ENCODE results near the gene KCNJ6. TPM values are rescaled to one million over a fixed set of nuclear protein-coding genes. Genes with fewer than 3 reads are reported as not detected.
"Not testable (repeated sequence)": the region's sequence is repeated elsewhere in the genome, so short reads cannot be mapped to it uniquely, and the experiment has no call there.

Gene KCNJ6
- total RNA-seq, 1 donor from 2014 or later = not detected

DNA sequence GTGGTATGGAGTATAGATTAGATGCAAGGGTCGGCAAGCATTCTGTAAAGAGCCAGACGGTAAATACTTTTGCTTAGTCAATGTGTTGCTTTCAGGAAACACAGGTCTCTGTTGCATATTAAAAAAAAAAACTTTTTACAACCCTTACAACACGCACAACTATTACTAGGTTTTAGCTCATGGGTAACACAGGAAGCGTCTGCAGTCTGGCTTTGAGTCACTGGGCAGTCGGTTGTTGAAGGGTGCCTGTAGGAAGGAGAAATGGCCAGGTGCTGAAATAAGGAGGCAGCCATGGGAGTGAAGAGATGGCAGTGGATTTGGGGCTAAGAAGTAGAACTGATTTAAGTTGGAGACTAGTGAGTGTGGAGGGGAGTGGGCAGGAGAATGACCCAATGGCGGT lies 192.1 kb downstream of the KCNJ6 start:
- no peak for DNase-seq (ENCODE audit: extremely low spot score in 2 of 2)
- Histone ChIP-seq H3K4me1 (no peaks in the 10 kb centered on the region), H3K9me3 (no peaks in the 10 kb centered on the region), H3K36me3 (no peaks in the 10 kb centered on the region), H3K4me3 (no peak overlapping the region), H3K27ac (no peak overlapping the region), H3K27me3 (no peaks in the 10 kb centered on the region)
- no peak for TF ChIP-seq POLR2A (IDR thresholded peaks at IDR 0.05)
- intact Hi-C loops (cut with DNase I) = no loop called here

DNA sequence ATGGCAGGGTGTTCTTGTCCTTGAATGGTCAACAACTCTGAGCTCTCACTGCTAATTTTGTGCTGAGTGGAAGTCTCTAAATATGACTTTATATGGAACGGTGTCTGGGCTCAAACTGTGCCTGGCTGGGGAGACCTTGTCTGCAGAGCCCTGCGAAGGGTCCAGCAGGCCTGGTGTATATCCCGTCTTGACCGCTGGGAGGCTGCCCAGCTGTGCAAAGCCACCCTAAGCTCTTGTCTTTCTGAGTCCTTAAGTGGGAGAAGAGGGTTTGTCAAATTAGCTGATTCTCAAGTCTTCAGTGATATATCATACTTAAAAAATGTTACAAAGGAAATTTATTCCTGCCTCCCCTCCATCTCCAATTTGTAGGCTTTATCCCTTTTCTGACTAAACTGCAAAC lies 198.7 kb downstream of the KCNJ6 start:
- Histone ChIP-seq H3K9me3 (no peaks in the 10 kb centered on the region), H3K27ac (no peak overlapping the region), H3K4me1 (no peaks in the 10 kb centered on the region), H3K36me3 (no peaks in the 10 kb centered on the region), H3K27me3 (no peaks in the 10 kb centered on the region), H3K4me3 (no peak overlapping the region)
- DNase-seq (ENCODE audit: extremely low spot score in 2 of 2) = no peak
- no peak for TF ChIP-seq POLR2A (IDR thresholded peaks at IDR 0.05)
- no peak for TF ChIP-seq CTCF (IDR thresholded peaks at IDR 0.05)
- no peak for TF ChIP-seq POLR2AphosphoS5 (IDR thresholded peaks at IDR 0.05; ENCODE audit: insufficient read depth in 1 of 2, low read depth in 1 of 2)
- intact Hi-C loops (cut with DNase I) = no loop called here

DNA sequence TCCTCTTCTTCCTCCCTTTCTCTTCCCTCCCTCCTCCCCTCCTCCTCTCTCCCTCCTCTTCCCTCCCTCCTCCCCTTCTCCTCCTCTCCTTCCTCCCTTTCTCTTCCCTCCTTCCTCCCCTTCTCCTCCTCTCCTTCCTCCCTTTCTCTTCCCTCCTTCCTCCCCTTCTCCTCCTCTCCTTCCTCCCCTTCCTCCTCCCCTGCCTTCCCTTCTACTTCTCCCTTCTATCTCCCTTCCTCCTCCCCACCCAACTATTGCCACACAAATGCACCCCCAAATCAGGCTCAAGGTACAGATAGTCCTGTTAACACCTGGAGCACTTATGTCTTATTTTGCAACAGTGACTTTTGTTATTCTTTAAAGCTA lies 203.7 kb downstream of the KCNJ6 start:
- H3K27ac ChIP-seq; H3K27me3 ChIP-seq; intact Hi-C loops (cut with DNase I); H3K4me3 ChIP-seq; DNase-seq (ENCODE audit: extremely low spot score in 2 of 2); H3K9me3 ChIP-seq; H3K36me3 ChIP-seq; H3K4me1 ChIP-seq: not testable (repeated sequence)

DNA sequence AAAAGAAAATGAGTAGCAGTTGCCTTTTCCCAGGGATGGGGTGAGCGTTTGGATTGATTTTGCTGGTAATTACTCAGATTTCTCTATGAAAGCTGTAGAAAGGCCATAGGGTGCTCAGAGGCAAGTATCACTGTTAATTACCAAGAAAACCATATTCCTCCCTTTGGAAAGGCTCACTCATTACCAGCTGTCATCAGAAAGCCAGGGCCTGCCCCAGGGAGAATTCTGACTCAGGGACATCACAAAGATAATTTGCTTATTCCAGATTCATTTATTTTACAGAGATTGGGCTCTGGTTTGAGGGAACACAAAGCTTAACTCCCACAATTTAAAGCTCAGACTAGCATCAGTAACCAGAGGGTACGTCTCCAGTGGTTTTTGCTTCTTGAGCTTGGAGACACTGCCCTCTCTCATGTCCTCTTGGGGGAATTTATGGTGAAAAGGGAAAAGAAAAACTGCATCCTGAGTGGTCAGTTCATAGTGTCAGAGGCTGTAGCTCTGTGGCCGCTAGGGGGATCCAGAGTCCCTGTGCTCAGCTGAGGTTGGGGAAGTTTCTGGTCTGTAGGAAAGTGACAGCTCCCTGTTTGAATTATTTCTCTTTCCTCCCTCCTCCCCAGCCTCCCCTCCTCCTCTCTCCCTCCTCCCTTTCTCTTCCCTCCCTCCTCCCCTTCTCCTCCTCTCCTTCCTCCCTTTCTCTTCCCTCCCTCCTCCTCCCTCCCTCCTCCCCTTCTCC lies 204.3 kb downstream of the KCNJ6 start:
- Histone ChIP-seq H3K27ac (no peak overlapping the region), H3K36me3 (no peaks in the 10 kb centered on the region)
- intact Hi-C loops (cut with DNase I) = no loop called here

DNA sequence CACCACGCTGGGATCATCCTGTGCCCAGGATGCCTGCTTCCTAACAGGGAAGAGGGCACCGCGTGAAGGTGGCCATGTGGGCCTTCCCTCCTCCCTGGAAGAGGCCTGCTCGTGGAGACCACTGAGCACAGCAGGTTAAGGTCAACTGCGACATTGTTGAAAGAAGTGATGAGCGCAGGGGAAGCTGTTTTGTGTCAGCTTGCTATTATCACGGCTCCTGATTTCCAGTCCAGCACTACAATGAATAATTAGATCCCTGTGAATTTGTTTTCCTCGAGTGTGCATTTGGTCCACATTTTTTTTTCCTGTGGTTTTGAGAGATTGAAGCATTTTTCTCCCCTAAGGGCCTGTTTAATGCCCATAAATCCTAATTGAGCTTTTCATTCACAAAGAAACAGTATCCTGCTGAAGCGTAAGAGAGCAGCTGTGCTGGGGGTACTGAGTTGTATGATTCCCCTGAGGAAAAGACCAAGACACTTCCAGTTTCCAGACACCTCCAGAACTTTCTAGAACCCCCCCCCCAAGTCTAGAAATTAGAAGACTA lies 204.9 kb downstream of the KCNJ6 start:
- Histone ChIP-seq H3K4me3 (no peak overlapping the region), H3K9me3 (no peaks in the 10 kb centered on the region), H3K4me1 (no peaks in the 10 kb centered on the region), H3K27ac (no peak overlapping the region), H3K27me3 (no peaks in the 10 kb centered on the region), H3K36me3 (no peaks in the 10 kb centered on the region)
- TF ChIP-seq POLR2AphosphoS5 (IDR thresholded peaks at IDR 0.05; ENCODE audit: insufficient read depth in 1 of 2, low read depth in 1 of 2) (no peak), POLR2A (IDR thresholded peaks at IDR 0.05) (no peak), CTCF (IDR thresholded peaks at IDR 0.05) (no peak)
- intact Hi-C loops (cut with DNase I) = no loop called here
- DNase-seq (ENCODE audit: extremely low spot score in 2 of 2) = no peak

More for the DNA sequence above, 204.3 kb downstream of the KCNJ6 start:
- Histone ChIP-seq H3K9me3 (no peaks in the 10 kb centered on the region), H3K27me3 (no peaks in the 10 kb centered on the region), H3K4me1 (no peaks in the 10 kb centered on the region), H3K4me3 (no peak overlapping the region)
- DNase-seq (ENCODE audit: extremely low spot score in 2 of 2) = no peak
- TF ChIP-seq POLR2A (IDR thresholded peaks at IDR 0.05) = no peak
- no peak for TF ChIP-seq POLR2AphosphoS5 (IDR thresholded peaks at IDR 0.05; ENCODE audit: insufficient read depth in 1 of 2, low read depth in 1 of 2)
- peak; percentile 13 to 48 (median 34) for TF ChIP-seq CTCF (IDR thresholded peaks at IDR 0.05)

DNA sequence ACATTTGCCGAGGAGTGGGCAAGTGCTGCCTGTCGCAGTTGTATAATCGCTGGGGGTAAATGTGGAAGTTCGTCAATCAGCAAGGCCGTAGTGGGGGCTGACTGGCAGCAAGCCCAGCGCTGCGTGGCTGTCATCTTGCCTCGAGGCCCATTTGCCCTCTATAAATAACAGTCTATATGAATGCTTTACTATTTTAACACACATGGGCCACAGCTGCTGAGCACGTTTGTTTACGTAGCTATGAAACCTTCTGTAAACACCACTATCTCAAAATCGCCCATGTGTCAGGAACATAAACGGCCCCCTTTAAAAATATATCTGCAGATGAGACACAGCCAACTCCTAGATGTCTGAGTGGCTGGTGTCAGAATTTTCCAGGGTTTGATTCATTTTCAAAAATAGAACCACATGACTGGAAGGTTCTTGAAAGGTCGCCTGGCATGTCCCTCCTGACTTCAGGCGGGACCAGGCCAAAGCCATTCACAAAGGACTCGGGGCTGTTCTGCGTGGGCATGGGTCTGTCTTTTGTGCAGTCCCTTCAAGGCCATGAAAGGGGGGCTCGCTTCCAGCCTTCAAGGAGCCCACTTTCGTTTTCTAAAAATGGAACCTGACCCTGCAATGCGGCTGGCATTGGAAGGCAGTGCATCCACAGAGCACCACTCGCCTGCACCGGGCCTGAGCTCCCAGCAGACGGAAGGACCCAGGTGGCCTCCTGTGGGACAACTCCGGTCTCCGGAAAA lies 205.5 kb downstream of the KCNJ6 start:
- intact Hi-C loops (cut with DNase I) = no loop called here

More for the DNA sequence above, 205.5 kb downstream of the KCNJ6 start:
- no peaks in the 10 kb centered on the region for H3K36me3 ChIP-seq
- no peak for DNase-seq (ENCODE audit: extremely low spot score in 2 of 2)
- H3K4me3 ChIP-seq = no peak overlapping the region
- H3K27me3 ChIP-seq = no peaks in the 10 kb centered on the region
- no peak overlapping the region for H3K27ac ChIP-seq
- TF ChIP-seq POLR2AphosphoS5 (IDR thresholded peaks at IDR 0.05; ENCODE audit: insufficient read depth in 1 of 2, low read depth in 1 of 2) (no peak), POLR2A (IDR thresholded peaks at IDR 0.05) (no peak), CTCF (IDR thresholded peaks at IDR 0.05) (no peak)
- H3K9me3 ChIP-seq = no peaks in the 10 kb centered on the region
- no peaks in the 10 kb centered on the region for H3K4me1 ChIP-seq
